Tongue (tissue), 2 donors: ENCODE data around the gene XRCC1. TPM values are rescaled to one million over a fixed set of nuclear protein-coding genes. Genes with fewer than 3 reads are reported as not detected.
"Not testable (repeated sequence)": the region's sequence is repeated elsewhere in the genome, so short reads cannot be mapped to it uniquely, and the experiment has no call there.

Experiments
- DNase-seq: peaks from one replicate; pipeline ENCODE4 v3.0.0-alpha.2; 2015
- total RNA-seq: library from RNA; depleted of rRNA; stranded (reverse); fragments of >200 nt; gene quantifications from one replicate; pipeline ENCODE4 v1.2.3, GENCODE V29; 2014

The XRCC1 gene
- total RNA-seq, 1 donor from 2014 or later, result 10.5 TPM

GRCh38 chr19:43575955-43576878, 890 bp upstream of the XRCC1 start:
- peak; percentile 59 for DNase-seq

- no peak for DNase-seq
Measured at GRCh38 chr19:43574424-43575155, 737 bp downstream of the XRCC1 start.

GRCh38 chr19:43572171-43572588, 3.1 kb downstream of the XRCC1 start:
- DNase-seq, result peak; percentile 40

- no peak for DNase-seq
Measured at GRCh38 chr19:43570174-43570791, 5.0 kb downstream of the XRCC1 start.

GRCh38 chr19:43569657-43570056, 5.7 kb downstream of the XRCC1 start:
- no peak for DNase-seq

GRCh38 chr19:43564800-43565199, 10.5 kb downstream of the XRCC1 start:
- peak; percentile 33 for DNase-seq

GRCh38 chr19:43563816-43564457, 11.4 kb downstream of the XRCC1 start:
- no peak for DNase-seq

GRCh38 chr19:43562698-43563241, 12.6 kb downstream of the XRCC1 start:
- no peak for DNase-seq

- no peak for DNase-seq
Measured at GRCh38 chr19:43562226-43562697, 13.1 kb downstream of the XRCC1 start.

- no peak for DNase-seq
Measured at GRCh38 chr19:43561139-43561970, 14.0 kb downstream of the XRCC1 start.

- no peak for DNase-seq
Measured at GRCh38 chr19:43560687-43561086, 14.6 kb downstream of the XRCC1 start.

GRCh38 chr19:43555185-43555770, 20.0 kb downstream of the XRCC1 start:
- peak; percentile 83 for DNase-seq

GRCh38 chr19:43554317-43554895, 20.9 kb downstream of the XRCC1 start:
- no peak for DNase-seq

- DNase-seq, result no peak
Measured at GRCh38 chr19:43553656-43554055, 21.7 kb downstream of the XRCC1 start.

- no peak for DNase-seq
Measured at GRCh38 chr19:43552616-43553015, 22.7 kb downstream of the XRCC1 start.

GRCh38 chr19:43552198-43552450, 23.2 kb downstream of the XRCC1 start:
- DNase-seq, result no peak

- no peak for DNase-seq
Measured at GRCh38 chr19:43551399-43552197, 23.7 kb downstream of the XRCC1 start.

GRCh38 chr19:43548706-43549105, 26.6 kb downstream of the XRCC1 start:
- DNase-seq, result no peak

- DNase-seq, result not testable (repeated sequence)
Measured at GRCh38 chr19:43547926-43548325, 27.4 kb downstream of the XRCC1 start.

- DNase-seq, result no peak
Measured at GRCh38 chr19:43546581-43546980, 28.7 kb downstream of the XRCC1 start.
